B cell (primary cell): ENCODE data around the gene GNB5. TPM values are rescaled to one million over a fixed set of nuclear protein-coding genes. Genes with fewer than 3 reads are reported as not detected.

Experiments used
- ATAC-seq: fragments of 200-7000 bp; cut with Tn5 transposase; one replicate; pipeline ENCODE4 v1.10.0; 2021; ENCODE audit warnings: low read depth, mild to moderate bottlenecking, moderate number of reproducible peaks, moderate library complexity
- CTCF ChIA-PET: fragments of 350-600 bp; sonication (Branson Sonifier 250); formaldehyde crosslinking; loops from one replicate; lab custom pipeline; 2021; ENCODE audit warnings: antibody characterized with exemption, inconsistent platforms; lab: Charles Lee
- POLR2A ChIA-PET: fragments of 350-600 bp; sonication (Branson Sonifier 250); formaldehyde crosslinking; loops from one replicate; lab custom pipeline; 2021; ENCODE audit warnings: antibody characterized with exemption; lab: Charles Lee
- DNase-seq: peaks from one replicate; pipeline ENCODE4 v3.0.0; 2013
- H2AFZ ChIP-seq: 2 replicates; pipeline ENCODE4 v1.6.1; 2012; ENCODE audit warnings: mild to moderate bottlenecking, low read depth, low read length; ENCODE audit not compliant: insufficient read depth, poor library complexity, severe bottlenecking
- H3K27ac ChIP-seq, 2 donors: 1 replicate in 1 of 2; 2 replicates in 1 of 2; pipeline ENCODE4 v1.5.1; 2012 to 2013; ENCODE audit warnings: low read length in 2 of 2, mild to moderate bottlenecking in 2 of 2, moderate library complexity in 1 of 2
- H3K27me3 ChIP-seq, 4 experiments: fragments of 200-600 bp in 1 of 4; sonication (generic) in 1 of 4; replicated peaks in 1 of 4; 1 replicate in 2 of 4; 2 replicates in 2 of 4; pipeline versions ENCODE4 v1.6.1 to v1.7.0; 2013 to 2016; ENCODE audit warnings: low read length in 3 of 4, mild to moderate bottlenecking in 2 of 4, mixed read lengths in 1 of 4, moderate library complexity in 1 of 4; ENCODE audit not compliant: insufficient read depth in 4 of 4, control insufficient read depth in 3 of 4; ENCODE audit errors: control extremely low read depth in 1 of 4
- H3K36me3 ChIP-seq, 2 experiments: replicated peaks in 1 of 2; 1 replicate in 1 of 2; 2 replicates in 1 of 2; pipeline versions ENCODE4 v1.6.1 to v1.7.1; 2013; ENCODE audit warnings: low read length in 1 of 2; ENCODE audit not compliant: insufficient read depth in 2 of 2, control insufficient read depth in 1 of 2; ENCODE audit errors: control extremely low read depth in 1 of 2, extremely low read depth in 1 of 2
- H3K4me1 ChIP-seq, 2 donors: fragments of 200-600 bp in 1 of 2; sonication (generic) in 1 of 2; 1 replicate in 1 of 2; 2 replicates in 1 of 2; pipeline versions ENCODE4 v1.5.1 to v1.6.1; 2013 to 2017; ENCODE audit warnings: low read length in 2 of 2; ENCODE audit not compliant: control insufficient read depth in 2 of 2, insufficient read depth in 2 of 2
- H3K4me2 ChIP-seq: replicated peaks from 2 replicates; pipeline ENCODE3; 2012; ENCODE audit warnings: mild to moderate bottlenecking, low read depth, low read length; ENCODE audit not compliant: poor library complexity, severe bottlenecking
- H3K4me3 ChIP-seq, 5 experiments: fragments of 200-600 bp in 1 of 5; sonication (generic) in 1 of 5; 1 replicate in 3 of 5; 2 replicates in 2 of 5; pipeline versions ENCODE4 v1.5.1 to v1.7.0; 2011 to 2016; ENCODE audit warnings: low read length in 4 of 5, mild to moderate bottlenecking in 4 of 5, low read depth in 2 of 5, control low read depth in 1 of 5, moderate library complexity in 1 of 5; ENCODE audit not compliant: insufficient read depth in 1 of 5; ENCODE audit errors: control extremely low read depth in 1 of 5, extremely low read depth in 1 of 5
- H3K79me2 ChIP-seq: fragments of 200-600 bp; sonication (generic); one replicate; pipeline ENCODE4 v1.6.0; 2016; ENCODE audit warnings: low read length; ENCODE audit not compliant: control insufficient read depth, insufficient read depth
- H3K9ac ChIP-seq: fragments of 200-600 bp; sonication (generic); 2 replicates; pipeline ENCODE4 v1.6.1; 2017; ENCODE audit warnings: mild to moderate bottlenecking, low read length, moderate library complexity
- H3K9me3 ChIP-seq, 3 donors: one replicate each; pipeline versions ENCODE4 v1.6.1 to v1.7.1; 2013; ENCODE audit warnings: low read length in 2 of 3; ENCODE audit not compliant: control insufficient read depth in 2 of 3, insufficient read depth in 1 of 3; ENCODE audit errors: control extremely low read depth in 1 of 3
- H4K20me1 ChIP-seq: 2 replicates; pipeline ENCODE4 v1.6.0; 2012; ENCODE audit warnings: mild to moderate bottlenecking, low read length; ENCODE audit not compliant: insufficient read depth, control insufficient read depth, poor library complexity, severe bottlenecking
- H3K27ac Mint-ChIP-seq: one replicate; pipeline ENCODE4 v1.8.0; 2021; ENCODE audit warnings: mixed read lengths
- H3K27me3 Mint-ChIP-seq: one replicate; pipeline ENCODE4 v1.8.0; 2021; ENCODE audit warnings: mixed read lengths
- H3K4me1 Mint-ChIP-seq: one replicate; pipeline ENCODE4 v1.8.0; 2021; ENCODE audit warnings: mixed read lengths
- H3K4me3 Mint-ChIP-seq: one replicate; pipeline ENCODE4 v1.8.0; 2021; ENCODE audit warnings: mixed read lengths
- H3K9me3 Mint-ChIP-seq: one replicate; pipeline ENCODE4 v1.8.0; 2022; ENCODE audit warnings: mixed read lengths; ENCODE audit not compliant: insufficient read depth
- EZH2 ChIP-seq: IDR thresholded peaks from 2 replicates; pipeline ENCODE4 v1.6.1; 2012; ENCODE audit warnings: borderline replicate concordance, low read depth, mild to moderate bottlenecking, moderate library complexity, low read length; ENCODE audit not compliant: insufficient read depth, poor library complexity, severe bottlenecking
- WGBS: methylation state at CpG from one replicate; pipeline ENCODE4 v1.1.5; 2013; ENCODE audit warnings: missing lambda C conversion rate; ENCODE audit not compliant: insufficient coverage; 5-methylcytosine and 5-hydroxymethylcytosine counted together
- intact Hi-C: fragments of 100-400 bp; cut with micrococcal nuclease; formaldehyde crosslinking; loops from one replicate; pipeline ENCODE4 v1.10.0; 2022
- polyA plus RNA-seq: library from polyadenylated mRNA; depleted of rRNA; stranded (reverse); fragments of >200 nt; gene quantifications from 2 replicates; pipeline ENCODE4 v1.2.3, GENCODE V29; 2012
- total RNA-seq, 2 donors: library from RNA; stranded (reverse); fragments of 120-200 nt in 1 of 2; gene quantifications; 1 replicate in 1 of 2; 2 replicates in 1 of 2; pipeline versions ENCODE4 v1.2.3 to v1.2.4, GENCODE V29; 2013 to 2022
- TF ChIP-seq, protein P1 (sequence below): fragments of 200-600 bp; IDR thresholded peaks from one replicate; pipeline ENCODE4 v1.8.0; 2022; ENCODE audit warnings: antibody characterized with exemption, mild to moderate bottlenecking

Gene GNB5
- total and polyA plus RNA-seq, 2 donors (not counting 1 experiment from before 2014, with no cell fraction given): 58.5 to 142 TPM

DNA sequence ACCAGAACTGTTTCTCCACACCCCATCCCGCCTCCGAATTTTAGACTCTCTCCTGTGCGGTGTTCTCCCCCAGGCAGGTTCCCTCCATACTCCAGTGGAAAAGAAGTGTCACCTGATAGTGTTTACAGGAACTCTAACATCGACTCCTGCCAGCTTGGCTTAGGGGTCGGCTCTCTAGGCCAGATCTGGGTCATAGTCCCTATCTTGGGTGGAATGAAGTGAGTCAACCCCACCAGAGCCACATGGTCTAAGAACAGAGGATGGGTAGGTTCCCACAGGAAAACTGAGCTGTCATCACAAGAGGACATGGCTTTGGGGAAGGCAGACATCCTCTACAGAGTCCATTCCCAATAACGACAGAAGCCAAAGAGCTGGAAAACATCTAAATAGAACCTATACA, 84.6 kb downstream of the GNB5 start:
- Mint-ChIP-seq H3K27ac (no peak overlapping the region), H3K4me3 (no peak overlapping the region), H3K27me3 (peaks cover 14% of the 10 kb centered on the region), H3K9me3 (no peaks in the 10 kb centered on the region), H3K4me1 (peaks cover 45% of the 10 kb centered on the region)
- TF ChIP-seq, protein P1, sequence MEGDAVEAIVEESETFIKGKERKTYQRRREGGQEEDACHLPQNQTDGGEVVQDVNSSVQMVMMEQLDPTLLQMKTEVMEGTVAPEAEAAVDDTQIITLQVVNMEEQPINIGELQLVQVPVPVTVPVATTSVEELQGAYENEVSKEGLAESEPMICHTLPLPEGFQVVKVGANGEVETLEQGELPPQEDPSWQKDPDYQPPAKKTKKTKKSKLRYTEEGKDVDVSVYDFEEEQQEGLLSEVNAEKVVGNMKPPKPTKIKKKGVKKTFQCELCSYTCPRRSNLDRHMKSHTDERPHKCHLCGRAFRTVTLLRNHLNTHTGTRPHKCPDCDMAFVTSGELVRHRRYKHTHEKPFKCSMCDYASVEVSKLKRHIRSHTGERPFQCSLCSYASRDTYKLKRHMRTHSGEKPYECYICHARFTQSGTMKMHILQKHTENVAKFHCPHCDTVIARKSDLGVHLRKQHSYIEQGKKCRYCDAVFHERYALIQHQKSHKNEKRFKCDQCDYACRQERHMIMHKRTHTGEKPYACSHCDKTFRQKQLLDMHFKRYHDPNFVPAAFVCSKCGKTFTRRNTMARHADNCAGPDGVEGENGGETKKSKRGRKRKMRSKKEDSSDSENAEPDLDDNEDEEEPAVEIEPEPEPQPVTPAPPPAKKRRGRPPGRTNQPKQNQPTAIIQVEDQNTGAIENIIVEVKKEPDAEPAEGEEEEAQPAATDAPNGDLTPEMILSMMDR: no peak
- 93% methylated on average over 2 of the region's 6 CpGs for WGBS
- no peak overlapping the region for H3K4me3 ChIP-seq
- peaks cover 27 to 63% of the 10 kb centered on the region in 2 donors for H3K4me1 ChIP-seq
- no peaks in the 10 kb centered on the region for H3K79me2 ChIP-seq
- H3K9ac ChIP-seq: no peak overlapping the region
- H3K27me3 ChIP-seq: peaks cover 0 to 11% (median 4%) of the 10 kb centered on the region in 4 experiments
- no peak overlapping the region for H3K4me2 ChIP-seq
- DNase-seq: no peak
- H2AFZ ChIP-seq: no peak overlapping the region
- no peak for ATAC-seq
- intact Hi-C loops: no loop called here
- CTCF ChIA-PET: interaction anchor here (0.5 kb wide), 1 partner anchor 64 kb away, joined by 5 read pairs; no protein-coding TSS in a partner anchor
- POLR2A ChIA-PET: no interaction called here
- no peak overlapping the region for H3K27ac ChIP-seq
- no peaks in the 10 kb centered on the region for H3K9me3 ChIP-seq
- no peaks in the 10 kb centered on the region for H4K20me1 ChIP-seq
- H3K36me3 ChIP-seq: no peaks in the 10 kb centered on the region

DNA sequence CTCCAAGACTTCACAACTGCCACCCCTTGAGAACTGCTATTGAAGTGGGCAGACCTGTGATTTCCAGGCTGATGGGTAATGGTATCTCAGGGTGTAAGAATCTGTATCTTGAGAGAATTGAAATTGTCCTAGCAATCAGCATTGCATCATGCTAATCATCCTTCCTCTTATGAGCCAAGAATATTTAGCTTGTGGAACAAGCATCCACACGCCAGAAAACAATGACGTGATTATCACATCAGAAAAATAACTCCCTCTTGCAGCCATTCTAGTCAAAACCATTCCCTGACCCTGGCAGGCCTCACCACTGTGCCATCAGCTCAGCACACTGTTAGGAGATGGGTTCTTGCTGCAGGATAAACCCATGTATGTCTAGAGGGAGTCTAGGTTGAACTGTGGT, 85.3 kb downstream of the GNB5 start:
- no peaks in the 10 kb centered on the region for H3K79me2 ChIP-seq
- POLR2A ChIA-PET: no interaction called here
- DNase-seq: no peak
- no peak for ATAC-seq
- Mint-ChIP-seq H3K4me3 (no peak overlapping the region), H3K27me3 (peaks cover 11% of the 10 kb centered on the region), H3K27ac (no peak overlapping the region), H3K4me1 (peaks cover 41% of the 10 kb centered on the region), H3K9me3 (no peaks in the 10 kb centered on the region)
- peaks cover 26 to 59% of the 10 kb centered on the region in 2 donors for H3K4me1 ChIP-seq
- no peak for TF ChIP-seq EZH2
- TF ChIP-seq, protein P1: no peak
- no peak overlapping the region for H3K4me2 ChIP-seq
- no peaks in the 10 kb centered on the region for H3K36me3 ChIP-seq
- intact Hi-C loops: no loop called here
- no peak overlapping the region for H3K9ac ChIP-seq
- no peak overlapping the region for H3K4me3 ChIP-seq
- WGBS: no CpG with 5 or more reads among the region's 2 CpGs
- no peak overlapping the region for H2AFZ ChIP-seq
- no peaks in the 10 kb centered on the region for H3K9me3 ChIP-seq
- H3K27ac ChIP-seq: no peak overlapping the region
- CTCF ChIA-PET: no interaction called here
- peaks cover 0 to 5% (median 2%) of the 10 kb centered on the region in 4 experiments for H3K27me3 ChIP-seq
- H4K20me1 ChIP-seq: no peaks in the 10 kb centered on the region
